GM12801 (cell line): ENCODE data around the gene C1QTNF1.

Experiments used
- CTCF ChIP-seq: IDR thresholded peaks from one replicate; pipeline ENCODE4 v1.5.1; 2011; ENCODE audit warnings: control low read depth; ENCODE audit not compliant: insufficient read length; ENCODE audit errors: extremely low read depth

C1QTNF1 gene

DNA sequence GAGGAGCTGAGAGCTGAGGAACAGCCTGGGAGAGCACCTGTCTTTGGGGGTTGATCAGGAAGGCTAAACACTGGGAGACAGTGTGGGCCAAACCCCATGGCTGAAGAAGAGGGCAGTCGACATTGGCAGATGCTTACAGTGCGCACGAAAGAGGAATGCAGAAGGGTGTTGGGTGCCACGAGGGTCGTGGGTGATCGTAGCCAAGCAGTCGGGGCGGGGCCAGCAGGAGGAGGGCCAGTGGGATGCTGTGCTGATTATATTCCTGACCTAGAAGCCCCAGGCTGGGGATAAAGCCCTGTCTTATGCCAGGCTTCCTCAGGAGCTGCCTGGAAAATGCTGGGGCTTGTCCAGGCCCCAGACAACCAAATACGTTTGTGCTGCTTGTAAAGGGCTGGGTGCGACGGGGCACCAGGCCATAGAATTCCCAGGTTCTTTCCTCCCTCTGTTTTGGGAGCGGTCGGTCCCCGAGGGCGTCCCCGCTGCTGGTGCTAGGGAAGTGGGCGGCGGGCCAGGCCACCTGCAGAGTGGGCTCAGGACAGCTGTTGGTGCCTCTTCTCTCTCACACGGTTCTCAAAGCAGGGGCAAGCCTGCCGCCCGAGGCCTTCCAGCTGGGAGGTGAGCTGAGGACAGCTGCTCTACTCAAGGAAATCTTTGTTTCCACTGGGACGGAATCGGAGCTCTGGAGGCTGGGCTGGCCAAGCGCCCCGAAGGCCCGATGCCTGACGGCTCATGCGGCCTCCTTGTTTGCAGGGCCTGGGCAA is 10.0 kb downstream of the C1QTNF1 start:
- no peak for TF ChIP-seq CTCF

DNA sequence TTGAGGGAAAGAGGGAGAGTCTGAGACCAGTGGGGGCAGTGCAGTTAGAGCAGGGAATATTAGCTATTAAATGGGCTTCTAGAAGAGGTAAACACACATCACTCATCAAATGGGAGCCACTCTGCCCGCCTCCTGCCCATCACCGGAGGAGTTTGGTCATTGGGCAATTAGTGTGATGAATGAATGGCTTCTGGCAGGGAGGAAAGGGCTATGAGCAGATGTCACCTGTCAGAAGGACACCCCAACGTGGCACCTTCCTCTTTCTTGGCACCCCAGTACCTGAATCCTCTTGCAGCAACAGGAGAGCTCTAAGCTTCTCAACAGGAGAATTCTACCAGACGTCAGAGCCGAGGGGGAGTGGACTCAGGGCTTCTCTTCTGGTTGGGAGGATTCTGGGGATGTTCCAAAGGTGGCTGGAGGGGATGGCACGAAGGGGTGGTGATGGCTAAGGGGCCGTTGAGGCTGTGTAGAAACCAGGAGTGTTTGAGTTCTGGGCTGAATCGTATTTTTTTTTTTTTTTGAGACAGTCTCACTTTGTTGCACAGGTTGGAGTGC is 11.0 kb downstream of the C1QTNF1 start:
- TF ChIP-seq CTCF: no peak

GRCh38 chr17:79035686-79036085 is 11.7 kb downstream of the C1QTNF1 start:
- no peak for TF ChIP-seq CTCF

DNA sequence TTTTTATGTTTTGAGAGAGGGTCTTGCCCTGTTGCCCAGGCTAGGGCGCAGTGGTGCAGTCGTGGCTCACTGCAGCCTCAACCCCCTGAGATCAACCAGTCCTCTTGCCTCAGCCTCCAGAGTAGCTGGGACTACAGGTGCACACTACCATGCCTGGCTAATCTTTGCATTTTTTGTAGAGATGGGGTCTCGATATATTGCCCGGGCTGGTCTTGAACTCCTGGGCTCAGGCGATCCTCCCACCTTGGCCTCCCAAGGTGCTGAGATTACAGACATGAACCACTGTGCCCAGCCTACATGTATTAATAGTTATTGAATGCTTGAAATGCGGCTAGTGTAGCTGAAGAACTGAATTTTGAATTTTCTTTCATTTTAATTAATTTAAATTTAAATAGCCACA is 12.2 kb downstream of the C1QTNF1 start:
- no peak for TF ChIP-seq CTCF

- no peak for TF ChIP-seq CTCF
Observed at GRCh38 chr17:79036596-79036995, 12.6 kb downstream of the C1QTNF1 start.

DNA sequence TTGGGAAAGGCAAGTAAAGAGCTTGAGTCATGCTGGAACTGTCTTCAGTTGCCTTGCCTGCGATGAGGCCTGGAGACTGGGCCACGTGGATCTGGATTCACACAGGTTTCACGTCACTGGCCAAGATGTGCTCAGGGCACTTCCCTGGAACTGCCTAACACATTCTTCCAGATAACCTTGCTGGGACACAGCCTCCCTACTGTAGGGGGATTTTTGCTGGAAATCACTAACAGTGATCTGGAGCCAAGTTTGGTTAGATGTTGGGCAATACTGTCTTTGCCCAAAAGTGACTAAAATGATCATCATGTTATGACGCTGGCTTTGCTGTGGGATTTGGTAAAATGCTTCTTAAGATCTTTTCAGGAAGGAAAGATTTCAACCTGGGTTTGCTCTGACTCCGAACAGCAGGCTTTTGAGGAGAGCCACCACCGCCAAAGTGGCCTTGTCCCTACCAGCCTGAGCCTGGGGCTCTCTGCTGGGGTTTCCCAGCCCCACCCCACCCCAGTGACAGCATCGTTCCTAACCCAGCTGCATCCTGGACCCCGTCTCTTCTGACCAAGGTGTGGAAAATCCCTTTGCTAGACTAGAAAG is 14.7 kb downstream of the C1QTNF1 start:
- no peak for TF ChIP-seq CTCF

GRCh38 chr17:79039171-79039570 is 15.2 kb downstream of the C1QTNF1 start:
- no peak for TF ChIP-seq CTCF
